Astrocyte of the cerebellum (primary cell): ENCODE data around the gene ERBB4.

ENCODE experiments used
- DNase-seq: peaks from one replicate; pipeline ENCODE4 v3.0.0-alpha.2; 2011; ENCODE audit warnings: low read depth
- H3K4me3 ChIP-seq: 2 replicates; pipeline ENCODE4 v1.5.1; 2011; ENCODE audit warnings: mild to moderate bottlenecking, low read depth, low read length, moderate library complexity
- in situ Hi-C: cut with HindIII; loops from 2 replicates; pipeline ENCODE4 v1.10.0; 2017; ENCODE audit warnings: low sequenced_read_pairs
- TF ChIP-seq, protein P1 (sequence below): IDR thresholded peaks from 2 replicates; pipeline ENCODE4 v1.5.1; 2012; ENCODE audit warnings: low read length, low read depth, moderate library complexity, mild to moderate bottlenecking; ENCODE audit errors: missing control alignments

ERBB4 gene

DNA sequence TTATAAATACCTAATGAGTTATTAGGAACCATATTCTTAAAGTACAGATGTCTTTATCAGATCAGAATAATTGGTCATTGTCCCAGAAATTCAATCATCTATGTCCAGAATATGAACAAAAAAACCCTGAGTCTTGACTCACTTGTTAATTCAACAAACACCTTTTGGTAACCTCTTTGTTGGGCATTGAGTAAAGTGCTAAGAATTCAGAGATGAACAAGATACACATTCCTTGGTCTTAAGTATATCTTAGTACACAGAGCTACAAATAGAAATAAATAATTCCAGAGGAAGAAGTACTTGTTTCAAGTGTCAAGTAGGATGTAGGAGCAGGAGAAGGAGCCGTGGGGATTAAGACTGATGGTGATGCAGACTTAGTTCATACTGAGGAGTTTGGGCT is 1184.1 kb downstream of the ERBB4 start:
- TF ChIP-seq, protein P1, sequence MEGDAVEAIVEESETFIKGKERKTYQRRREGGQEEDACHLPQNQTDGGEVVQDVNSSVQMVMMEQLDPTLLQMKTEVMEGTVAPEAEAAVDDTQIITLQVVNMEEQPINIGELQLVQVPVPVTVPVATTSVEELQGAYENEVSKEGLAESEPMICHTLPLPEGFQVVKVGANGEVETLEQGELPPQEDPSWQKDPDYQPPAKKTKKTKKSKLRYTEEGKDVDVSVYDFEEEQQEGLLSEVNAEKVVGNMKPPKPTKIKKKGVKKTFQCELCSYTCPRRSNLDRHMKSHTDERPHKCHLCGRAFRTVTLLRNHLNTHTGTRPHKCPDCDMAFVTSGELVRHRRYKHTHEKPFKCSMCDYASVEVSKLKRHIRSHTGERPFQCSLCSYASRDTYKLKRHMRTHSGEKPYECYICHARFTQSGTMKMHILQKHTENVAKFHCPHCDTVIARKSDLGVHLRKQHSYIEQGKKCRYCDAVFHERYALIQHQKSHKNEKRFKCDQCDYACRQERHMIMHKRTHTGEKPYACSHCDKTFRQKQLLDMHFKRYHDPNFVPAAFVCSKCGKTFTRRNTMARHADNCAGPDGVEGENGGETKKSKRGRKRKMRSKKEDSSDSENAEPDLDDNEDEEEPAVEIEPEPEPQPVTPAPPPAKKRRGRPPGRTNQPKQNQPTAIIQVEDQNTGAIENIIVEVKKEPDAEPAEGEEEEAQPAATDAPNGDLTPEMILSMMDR, result no peak
- no peak for DNase-seq
- in situ Hi-C loops, result no loop called here

DNA sequence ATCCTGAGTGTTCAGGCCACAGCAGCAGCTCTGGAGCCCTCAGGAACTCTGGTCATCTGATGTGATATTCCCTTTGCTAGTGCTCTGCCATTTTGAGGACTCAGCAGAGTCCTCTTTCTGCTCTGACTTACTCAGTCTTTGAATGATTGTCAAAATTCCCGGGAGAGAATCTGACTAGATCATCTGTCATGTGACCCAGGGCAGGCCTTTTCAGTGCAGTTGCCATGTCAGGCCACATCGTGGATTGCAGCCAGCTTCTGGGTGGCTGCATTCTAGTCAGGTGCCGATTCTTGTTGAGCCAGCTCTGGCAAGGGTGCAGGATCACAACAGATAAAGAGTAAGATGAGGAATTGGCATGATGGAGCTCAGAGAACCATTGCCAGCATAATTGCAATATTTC is 1186.6 kb downstream of the ERBB4 start:
- in situ Hi-C loops, result no loop called here
- TF ChIP-seq, protein P1, result no peak
- H3K4me3 ChIP-seq, result no peak overlapping the region
- DNase-seq, result no peak

More for the DNA sequence above, 1184.1 kb downstream of the ERBB4 start:
- no peak overlapping the region for H3K4me3 ChIP-seq

DNA sequence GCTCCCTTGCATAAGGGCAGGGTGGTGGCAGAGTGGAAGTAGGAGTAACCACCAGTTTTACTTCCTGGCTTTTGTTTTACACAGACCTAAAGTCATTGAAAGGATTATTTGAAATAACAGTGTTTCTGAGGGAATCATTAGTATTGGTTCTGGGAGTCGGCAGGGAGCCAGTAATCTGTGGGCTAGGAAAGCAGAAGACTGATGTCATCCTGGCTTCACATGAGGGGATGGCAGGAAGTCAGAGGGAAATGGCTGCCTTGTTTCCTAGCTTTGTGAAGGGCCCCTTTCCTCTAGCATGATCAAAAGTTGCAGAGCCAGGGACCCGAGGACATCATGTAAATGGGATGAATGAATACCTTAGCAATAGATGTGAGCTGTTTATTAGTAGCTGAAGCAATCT is 1189.6 kb downstream of the ERBB4 start:
- TF ChIP-seq, protein P1, result no peak
- DNase-seq, result no peak
- in situ Hi-C loops, result no loop called here
- no peak overlapping the region for H3K4me3 ChIP-seq

DNA sequence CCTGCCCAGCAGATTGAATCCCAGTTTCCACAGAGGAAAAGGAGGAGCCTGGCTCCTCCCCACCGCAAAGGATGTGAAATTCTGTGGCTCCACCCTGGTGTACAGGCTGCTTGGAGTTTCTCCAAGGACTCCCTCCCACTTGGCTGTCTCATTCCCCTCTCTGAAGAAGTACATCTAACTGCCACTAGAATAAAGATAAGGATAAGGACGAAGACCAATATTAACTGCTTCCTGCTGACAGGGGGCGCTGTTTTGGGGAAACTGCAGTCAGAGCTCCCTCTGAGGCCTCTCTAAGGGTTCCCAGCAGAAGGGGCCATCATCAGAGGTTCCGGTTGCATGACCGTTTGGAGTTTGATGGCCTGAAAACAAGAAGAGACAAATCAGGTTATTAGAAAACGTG is 1191.3 kb downstream of the ERBB4 start:
- no peak overlapping the region for H3K4me3 ChIP-seq
- DNase-seq, result no peak
- TF ChIP-seq, protein P1, result no peak
- in situ Hi-C loops, result no loop called here

DNA sequence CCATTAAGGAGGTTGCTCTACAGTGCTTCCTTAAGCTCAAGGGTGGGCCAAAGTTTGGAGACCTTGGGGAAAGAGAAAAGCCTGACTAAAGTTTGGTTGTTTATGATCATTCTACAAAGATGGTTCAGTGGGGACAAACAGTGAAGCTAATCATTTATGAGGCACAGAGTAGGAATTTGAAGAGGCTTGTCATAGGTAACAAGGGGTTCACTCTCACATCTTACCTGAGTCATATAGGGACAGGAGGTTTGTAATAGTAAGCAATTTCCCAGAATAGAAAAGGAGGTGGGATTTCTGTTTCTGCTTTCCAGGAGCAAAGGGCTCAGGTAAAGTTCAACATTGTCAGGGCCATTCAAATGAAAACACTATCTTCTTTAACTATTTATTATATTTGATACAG is 1194.3 kb downstream of the ERBB4 start:
- no peak overlapping the region for H3K4me3 ChIP-seq
- TF ChIP-seq, protein P1, result no peak
- in situ Hi-C loops, result no loop called here
- DNase-seq, result no peak

DNA sequence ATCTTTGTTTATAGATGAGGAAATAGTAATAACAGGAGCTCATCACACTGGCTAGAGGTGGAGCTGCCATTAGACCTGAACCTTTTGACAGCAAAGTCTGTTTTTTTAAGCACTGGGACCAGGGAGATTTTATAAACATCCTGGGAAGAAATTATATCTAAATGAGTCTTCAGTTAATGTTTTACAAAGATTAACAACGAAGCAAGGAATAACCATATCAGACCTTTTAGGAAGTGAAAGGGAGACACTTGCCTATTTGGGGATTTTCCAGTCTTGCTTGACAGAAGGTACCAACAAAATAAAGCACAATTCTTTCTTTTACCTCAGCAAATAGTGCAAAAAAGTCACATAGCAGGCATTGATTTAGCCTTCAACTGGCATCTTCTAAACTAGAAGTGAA is 1205.2 kb downstream of the ERBB4 start:
- in situ Hi-C loops, result no loop called here
- TF ChIP-seq, protein P1, result no peak
- DNase-seq, result no peak
- H3K4me3 ChIP-seq, result no peak overlapping the region

DNA sequence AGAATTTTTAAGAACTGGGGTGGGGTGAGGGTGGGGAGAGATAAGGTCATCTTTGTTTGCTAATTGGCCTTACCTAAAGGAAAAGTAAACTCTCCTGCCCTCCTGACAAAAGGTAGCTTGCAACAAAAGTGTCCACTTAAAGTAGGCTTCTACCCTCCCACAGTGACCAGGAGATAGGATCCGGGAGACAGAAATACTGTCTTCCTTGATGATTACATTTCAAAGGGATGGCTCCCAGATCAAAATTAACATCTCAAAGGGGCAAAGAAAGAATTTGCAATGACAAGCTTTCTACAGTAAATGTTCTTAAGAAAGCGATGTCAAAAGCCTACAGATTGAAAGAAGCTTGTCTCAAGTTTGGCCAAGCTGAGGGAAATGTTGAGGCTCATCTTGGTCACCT is 1206.9 kb downstream of the ERBB4 start:
- TF ChIP-seq, protein P1, result no peak
- no peak for DNase-seq
- H3K4me3 ChIP-seq, result no peak overlapping the region
- in situ Hi-C loops, result no loop called here
